ENCODE measurements around the gene EN2. TPM values are rescaled to one million over a fixed set of nuclear protein-coding genes. Genes with fewer than 3 reads are reported as not detected.

Gene EN2
- total and polyA plus RNA-seq, 2 donors (not counting 1 experiment from before 2014, with no cell fraction given) = not detected

DNA sequence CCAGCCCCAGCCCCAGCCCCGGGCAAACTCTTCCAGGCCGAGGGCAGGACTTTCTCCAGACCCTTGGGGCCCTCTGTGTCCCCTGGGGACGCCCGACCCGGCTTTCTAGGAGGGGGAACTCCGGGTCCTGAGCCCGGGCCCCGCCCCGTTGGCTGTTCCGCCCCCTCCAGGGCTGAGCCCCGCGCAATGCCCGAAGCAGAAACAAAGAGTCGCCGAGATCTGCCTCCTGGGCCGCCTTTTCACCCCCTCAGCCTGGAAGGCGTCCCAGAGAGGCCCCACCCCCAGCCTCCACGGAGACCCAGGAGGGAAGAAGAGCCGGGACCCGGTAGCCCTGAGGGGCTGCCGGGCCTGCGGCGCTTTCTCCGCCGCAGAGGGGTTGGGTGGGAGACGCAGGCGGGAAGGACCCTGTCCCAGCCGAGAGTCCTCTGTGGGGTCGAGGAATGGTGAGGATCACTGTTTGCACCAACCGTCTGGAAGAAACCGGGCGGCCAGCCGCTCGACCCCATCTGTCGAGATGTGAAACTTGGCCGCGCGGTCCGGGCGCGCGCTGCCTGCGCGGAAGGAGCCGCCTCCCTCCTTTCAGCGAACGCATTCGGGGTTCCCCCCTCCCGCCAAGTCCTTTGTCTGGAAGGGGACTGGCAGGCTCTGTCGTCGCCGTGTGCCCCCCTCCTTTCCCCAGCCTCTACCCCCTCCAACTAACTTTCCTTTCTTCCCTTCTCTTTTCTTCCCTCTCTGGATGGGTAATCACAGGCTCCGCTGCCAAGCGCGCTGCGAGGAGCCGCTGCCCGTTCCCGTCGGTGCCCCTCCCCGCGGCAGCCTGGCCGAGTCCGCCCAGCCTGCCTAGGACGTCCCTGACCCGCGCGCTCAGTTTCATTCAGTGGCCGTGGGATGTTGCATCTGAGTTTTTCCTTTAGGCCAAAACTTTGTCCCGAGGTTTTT, 10.2 kb downstream of the EN2 start:
- H3K27me3 ChIP-seq (replicated peaks in 1 of 4; ENCODE audit: control extremely low read depth in 1 of 4, control insufficient read depth in 3 of 4, insufficient read depth in 4 of 4, low read length in 3 of 4) = peaks cover 0 to 99% (median 85%) of the 10 kb centered on the region in 4 experiments
- peak overlapping the region in 3 of 5 experiments; percentile 27 to 45 (median 41) for H3K4me3 ChIP-seq (ENCODE audit: control extremely low read depth in 1 of 5, extremely low read depth in 1 of 5, insufficient read depth in 1 of 5, low read depth in 2 of 5, low read length in 4 of 5)
- no peaks in the 10 kb centered on the region for H3K36me3 ChIP-seq (replicated peaks in 1 of 2; ENCODE audit: control extremely low read depth in 1 of 2, control insufficient read depth in 1 of 2, extremely low read depth in 1 of 2, insufficient read depth in 2 of 2, low read length in 1 of 2)
- TF ChIP-seq, protein P1, sequence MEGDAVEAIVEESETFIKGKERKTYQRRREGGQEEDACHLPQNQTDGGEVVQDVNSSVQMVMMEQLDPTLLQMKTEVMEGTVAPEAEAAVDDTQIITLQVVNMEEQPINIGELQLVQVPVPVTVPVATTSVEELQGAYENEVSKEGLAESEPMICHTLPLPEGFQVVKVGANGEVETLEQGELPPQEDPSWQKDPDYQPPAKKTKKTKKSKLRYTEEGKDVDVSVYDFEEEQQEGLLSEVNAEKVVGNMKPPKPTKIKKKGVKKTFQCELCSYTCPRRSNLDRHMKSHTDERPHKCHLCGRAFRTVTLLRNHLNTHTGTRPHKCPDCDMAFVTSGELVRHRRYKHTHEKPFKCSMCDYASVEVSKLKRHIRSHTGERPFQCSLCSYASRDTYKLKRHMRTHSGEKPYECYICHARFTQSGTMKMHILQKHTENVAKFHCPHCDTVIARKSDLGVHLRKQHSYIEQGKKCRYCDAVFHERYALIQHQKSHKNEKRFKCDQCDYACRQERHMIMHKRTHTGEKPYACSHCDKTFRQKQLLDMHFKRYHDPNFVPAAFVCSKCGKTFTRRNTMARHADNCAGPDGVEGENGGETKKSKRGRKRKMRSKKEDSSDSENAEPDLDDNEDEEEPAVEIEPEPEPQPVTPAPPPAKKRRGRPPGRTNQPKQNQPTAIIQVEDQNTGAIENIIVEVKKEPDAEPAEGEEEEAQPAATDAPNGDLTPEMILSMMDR (IDR thresholded peaks at IDR 0.05) = no peak
- TF ChIP-seq EZH2 (IDR thresholded peaks at IDR 0.05; ENCODE audit: borderline replicate concordance, insufficient read depth, low read depth, low read length, poor library complexity, severe bottlenecking) = peak; percentile 48
- H2AFZ ChIP-seq (ENCODE audit: insufficient read depth, low read depth, low read length, poor library complexity, severe bottlenecking) = peak overlapping the region; percentile 26
- ChIA-PET POLR2A (no interaction called here), CTCF (no interaction called here)
- H3K4me3 Mint-ChIP-seq = peak overlapping the region; percentile 64
- intact Hi-C loops (cut with micrococcal nuclease) = loop anchor here (2.0 to 5.0 kb wide), 3 partner anchors 39 to 299 kb away; no protein-coding TSS in a partner anchor
- no peak overlapping the region for H3K27ac ChIP-seq (ENCODE audit: low read length in 2 of 2)
- WGBS (ENCODE audit: insufficient coverage) = 9% methylated on average over 69 of the region's 70 CpGs
- H3K4me1 ChIP-seq (ENCODE audit: control insufficient read depth in 2 of 2, insufficient read depth in 2 of 2, low read length in 2 of 2) = peaks cover 39 to 57% of the 10 kb centered on the region in 2 donors
- no peaks in the 10 kb centered on the region for H4K20me1 ChIP-seq (ENCODE audit: control insufficient read depth, insufficient read depth, low read length, poor library complexity, severe bottlenecking)
- H3K4me2 ChIP-seq (replicated peaks; ENCODE audit: low read depth, low read length, poor library complexity, severe bottlenecking) = peak overlapping the region; percentile 73
- ATAC-seq (ENCODE audit: low read depth) (peak; percentile 31), DNase-seq (peak; percentile 53)
- no peaks in the 10 kb centered on the region for H3K9me3 Mint-ChIP-seq (ENCODE audit: insufficient read depth)
- no peak overlapping the region for H3K27ac Mint-ChIP-seq
- H3K9me3 ChIP-seq (ENCODE audit: control extremely low read depth in 1 of 3, control insufficient read depth in 2 of 3, insufficient read depth in 1 of 3, low read length in 2 of 3) = peaks cover 0 to 69% (median 0%) of the 10 kb centered on the region in 3 donors
- H3K27me3 Mint-ChIP-seq = peaks cover 76% of the 10 kb centered on the region
- H3K4me1 Mint-ChIP-seq = peaks cover 21% of the 10 kb centered on the region
- H3K79me2 ChIP-seq (ENCODE audit: control insufficient read depth, insufficient read depth, low read length) = no peaks in the 10 kb centered on the region
- peak overlapping the region; percentile 45 for H3K9ac ChIP-seq (ENCODE audit: low read length)

DNA sequence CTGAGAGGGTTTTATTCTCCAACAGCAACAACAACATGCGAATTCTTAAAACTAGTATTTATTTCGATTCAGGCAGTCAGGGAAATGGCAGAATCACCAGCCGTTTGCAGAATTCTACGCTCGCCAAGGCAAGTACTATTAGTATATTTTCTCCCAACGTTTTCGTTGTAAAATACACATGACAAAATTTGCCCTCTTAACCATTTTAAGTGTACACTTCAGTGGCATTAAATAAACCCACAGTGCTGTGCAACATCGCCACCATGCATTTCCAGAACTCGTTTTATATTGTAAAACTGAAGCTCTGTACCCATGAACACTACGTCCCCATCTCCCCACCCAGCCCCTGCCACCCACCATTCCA, 10.8 kb downstream of the EN2 start:
- DNase-seq = no peak
- POLR2A ChIA-PET = no interaction called here

More for the DNA sequence above, 10.8 kb downstream of the EN2 start:
- Histone ChIP-seq H3K79me2 (ENCODE audit: control insufficient read depth, insufficient read depth, low read length) (no peaks in the 10 kb centered on the region), H3K27ac (ENCODE audit: low read length in 2 of 2) (no peak overlapping the region), H3K4me1 (ENCODE audit: control insufficient read depth in 2 of 2, insufficient read depth in 2 of 2, low read length in 2 of 2) (peaks cover 39 to 55% of the 10 kb centered on the region in 2 donors), H3K36me3 (replicated peaks in 1 of 2; ENCODE audit: control extremely low read depth in 1 of 2, control insufficient read depth in 1 of 2, extremely low read depth in 1 of 2, insufficient read depth in 2 of 2, low read length in 1 of 2) (no peaks in the 10 kb centered on the region), H3K9ac (ENCODE audit: low read length) (no peak overlapping the region), H3K4me2 (replicated peaks; ENCODE audit: low read depth, low read length, poor library complexity, severe bottlenecking) (peak overlapping the region; percentile 73), H3K4me3 (ENCODE audit: control extremely low read depth in 1 of 5, extremely low read depth in 1 of 5, insufficient read depth in 1 of 5, low read depth in 2 of 5, low read length in 4 of 5) (peak overlapping the region in 1 of 5 experiments; percentile 45), H4K20me1 (ENCODE audit: control insufficient read depth, insufficient read depth, low read length, poor library complexity, severe bottlenecking) (no peaks in the 10 kb centered on the region), H3K9me3 (ENCODE audit: control extremely low read depth in 1 of 3, control insufficient read depth in 2 of 3, insufficient read depth in 1 of 3, low read length in 2 of 3) (peaks cover 0 to 64% (median 0%) of the 10 kb centered on the region in 3 donors), H3K27me3 (replicated peaks in 1 of 4; ENCODE audit: control extremely low read depth in 1 of 4, control insufficient read depth in 3 of 4, insufficient read depth in 4 of 4, low read length in 3 of 4) (peaks cover 0 to 97% (median 84%) of the 10 kb centered on the region in 4 experiments), H2AFZ (ENCODE audit: insufficient read depth, low read depth, low read length, poor library complexity, severe bottlenecking) (no peak overlapping the region)
- peaks cover 77% of the 10 kb centered on the region for H3K27me3 Mint-ChIP-seq
- intact Hi-C loops (cut with micrococcal nuclease) = loop anchor here (5.0 kb wide), 2 partner anchors 91 to 299 kb away; no protein-coding TSS in a partner anchor
- CTCF ChIA-PET = no interaction called here
- no peak for ATAC-seq (ENCODE audit: low read depth)
- WGBS (ENCODE audit: insufficient coverage) = 24% methylated on average over 10 of the region's 10 CpGs
- H3K4me3 Mint-ChIP-seq = peak overlapping the region; percentile 4
- no peak overlapping the region for H3K27ac Mint-ChIP-seq
- TF ChIP-seq, protein P1 (IDR thresholded peaks at IDR 0.05) = no peak
- TF ChIP-seq EZH2 (IDR thresholded peaks at IDR 0.05; ENCODE audit: borderline replicate concordance, insufficient read depth, low read depth, low read length, poor library complexity, severe bottlenecking) = no peak
- peaks cover 21% of the 10 kb centered on the region for H3K4me1 Mint-ChIP-seq
- H3K9me3 Mint-ChIP-seq (ENCODE audit: insufficient read depth) = no peaks in the 10 kb centered on the region
